Measurements from ENCODE around the gene KCNIP4. TPM values are rescaled to one million over a fixed set of nuclear protein-coding genes. Genes with fewer than 3 reads are reported as not detected.

Gene KCNIP4
- total and polyA plus RNA-seq, 9 of the 15 experiments (the other 6 are each of a cell fraction or from before 2014, with no cell fraction given): 0.25 to 0.41 TPM; not detected in 7

DNA sequence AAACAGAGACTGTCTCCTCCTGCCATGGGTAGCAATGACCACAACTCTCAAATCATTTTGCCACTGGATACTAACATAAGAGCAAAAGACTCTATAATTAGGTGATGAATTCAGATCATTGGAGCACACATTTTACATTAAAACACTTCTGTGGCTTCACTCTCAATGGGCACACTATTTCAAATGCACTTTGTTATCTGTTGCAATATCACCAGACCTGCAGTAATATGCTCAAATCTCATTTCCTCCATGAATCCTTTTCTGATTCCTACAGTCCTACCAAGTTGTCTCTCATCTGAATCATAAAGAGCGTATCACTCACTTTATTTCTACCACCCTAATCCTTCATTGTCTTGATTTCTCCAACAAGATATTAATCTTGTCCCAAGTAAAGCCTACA is 302.8 kb downstream of the KCNIP4 start (continued):
- TF ChIP-seq, protein P1, sequence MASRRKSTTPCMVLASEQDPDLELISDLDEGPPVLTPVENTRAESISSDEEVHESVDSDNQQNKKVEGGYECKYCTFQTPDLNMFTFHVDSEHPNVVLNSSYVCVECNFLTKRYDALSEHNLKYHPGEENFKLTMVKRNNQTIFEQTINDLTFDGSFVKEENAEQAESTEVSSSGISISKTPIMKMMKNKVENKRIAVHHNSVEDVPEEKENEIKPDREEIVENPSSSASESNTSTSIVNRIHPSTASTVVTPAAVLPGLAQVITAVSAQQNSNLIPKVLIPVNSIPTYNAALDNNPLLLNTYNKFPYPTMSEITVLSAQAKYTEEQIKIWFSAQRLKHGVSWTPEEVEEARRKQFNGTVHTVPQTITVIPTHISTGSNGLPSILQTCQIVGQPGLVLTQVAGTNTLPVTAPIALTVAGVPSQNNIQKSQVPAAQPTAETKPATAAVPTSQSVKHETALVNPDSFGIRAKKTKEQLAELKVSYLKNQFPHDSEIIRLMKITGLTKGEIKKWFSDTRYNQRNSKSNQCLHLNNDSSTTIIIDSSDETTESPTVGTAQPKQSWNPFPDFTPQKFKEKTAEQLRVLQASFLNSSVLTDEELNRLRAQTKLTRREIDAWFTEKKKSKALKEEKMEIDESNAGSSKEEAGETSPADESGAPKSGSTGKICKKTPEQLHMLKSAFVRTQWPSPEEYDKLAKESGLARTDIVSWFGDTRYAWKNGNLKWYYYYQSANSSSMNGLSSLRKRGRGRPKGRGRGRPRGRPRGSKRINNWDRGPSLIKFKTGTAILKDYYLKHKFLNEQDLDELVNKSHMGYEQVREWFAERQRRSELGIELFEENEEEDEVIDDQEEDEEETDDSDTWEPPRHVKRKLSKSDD (conservative IDR thresholded peaks at IDR 0.05; ENCODE audit: low read length): no peak
- TF ChIP-seq, protein P2, sequence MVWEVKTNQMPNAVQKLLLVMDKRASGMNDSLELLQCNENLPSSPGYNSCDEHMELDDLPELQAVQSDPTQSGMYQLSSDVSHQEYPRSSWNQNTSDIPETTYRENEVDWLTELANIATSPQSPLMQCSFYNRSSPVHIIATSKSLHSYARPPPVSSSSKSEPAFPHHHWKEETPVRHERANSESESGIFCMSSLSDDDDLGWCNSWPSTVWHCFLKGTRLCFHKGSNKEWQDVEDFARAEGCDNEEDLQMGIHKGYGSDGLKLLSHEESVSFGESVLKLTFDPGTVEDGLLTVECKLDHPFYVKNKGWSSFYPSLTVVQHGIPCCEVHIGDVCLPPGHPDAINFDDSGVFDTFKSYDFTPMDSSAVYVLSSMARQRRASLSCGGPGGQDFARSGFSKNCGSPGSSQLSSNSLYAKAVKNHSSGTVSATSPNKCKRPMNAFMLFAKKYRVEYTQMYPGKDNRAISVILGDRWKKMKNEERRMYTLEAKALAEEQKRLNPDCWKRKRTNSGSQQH (CRISPR knock-in tag; IDR thresholded peaks at IDR 0.05): no peak
- TF ChIP-seq SMARCA5 (IDR thresholded peaks at IDR 0.05): no peak

DNA sequence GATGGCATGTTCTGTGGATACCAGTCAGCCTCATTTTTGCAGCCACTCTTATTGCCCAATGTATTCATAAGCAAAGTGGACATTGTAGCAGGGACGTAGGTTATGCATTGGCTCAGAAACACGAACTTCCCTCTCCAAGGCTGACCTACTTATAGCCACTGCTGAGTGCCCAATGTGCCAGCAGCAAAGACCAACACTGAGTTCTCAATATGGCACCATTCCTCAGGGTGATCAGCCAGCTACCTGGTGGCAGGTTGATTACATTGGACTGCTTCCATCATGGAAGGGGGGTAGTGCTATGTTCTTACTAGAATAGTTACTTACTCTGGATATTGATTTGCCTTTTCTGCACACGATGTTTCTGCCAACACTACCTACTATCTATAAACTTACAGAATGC is 306.9 kb downstream of the KCNIP4 start:
- DNase-seq (ENCODE audit: extremely low read depth in 1 of 4, low spot score in 3 of 4) (no peak), FAIRE-seq (no peak), ATAC-seq (no peak)
- no TSS peak for BruUV-seq (replicated peaks)
- in situ Hi-C loops (cut with MboI) (no loop called here), intact Hi-C loops (cut with micrococcal nuclease) (no loop called here)
- 0% methylated on average over 3 of the region's 3 CpGs for WGBS (ENCODE audit: insufficient coverage, low coverage, missing lambda C conversion rate)
- Histone ChIP-seq H3K4me1 (replicated peaks in 1 of 2; ENCODE audit: control insufficient read depth in 2 of 2, insufficient read depth in 2 of 2, low read length in 2 of 2) (no peaks in the 10 kb centered on the region), H3K27me3 (ENCODE audit: control insufficient read depth in 2 of 2, insufficient read depth in 2 of 2, low read length in 2 of 2) (no peaks in the 10 kb centered on the region), H3K9me1 (ENCODE audit: control insufficient read depth, insufficient read depth, low read length) (no peaks in the 10 kb centered on the region), H2AFZ (ENCODE audit: low read depth, low read length) (no peak overlapping the region), H3K4me2 (ENCODE audit: insufficient read depth, low read length) (no peak overlapping the region), H3K27ac (ENCODE audit: extremely low read depth, low read depth, low read length) (no peak overlapping the region), H3K9ac (ENCODE audit: insufficient read depth in 1 of 2, low read depth in 2 of 2, low read length in 2 of 2) (no peak overlapping the region), H3K4me3 (no peak overlapping the region), H3K79me2 (ENCODE audit: control insufficient read depth, insufficient read depth, low read length) (no peaks in the 10 kb centered on the region), H4K20me1 (replicated peaks; ENCODE audit: control insufficient read depth, insufficient read depth, low read length) (no peaks in the 10 kb centered on the region), H3K36me3 (ENCODE audit: control insufficient read depth, insufficient read depth, low read length) (no peaks in the 10 kb centered on the region), H3K9me3 (replicated peaks; ENCODE audit: control insufficient read depth, insufficient read depth, low read depth, low read length) (no peaks in the 10 kb centered on the region)
- POLR2A ChIA-PET: no interaction called here
- CTCF ChIA-PET (ENCODE audit: low intra/inter-chr PET ratio): no interaction called here
- TF ChIP-seq ZNF644 (tag; IDR thresholded peaks at IDR 0.05; ENCODE audit: low read depth) (no peak), ZNF436 (CRISPR knock-in tag; IDR thresholded peaks at IDR 0.05) (no peak), COPS2 (conservative IDR thresholded peaks at IDR 0.05) (no peak), NFXL1 (CRISPR knock-in tag; IDR thresholded peaks at IDR 0.05) (no peak), TGIF2 (CRISPR knock-in tag; IDR thresholded peaks at IDR 0.05) (no peak), FOXM1 (IDR thresholded peaks at IDR 0.05; ENCODE audit: low read depth) (no peak), FOXM1 (CRISPR knock-in tag; IDR thresholded peaks at IDR 0.05; ENCODE audit: low read depth) (no peak), IRF2 (CRISPR knock-in tag; IDR thresholded peaks at IDR 0.05) (no peak), MYC (IDR thresholded peaks at IDR 0.05; ENCODE audit: low read depth, low read length) (no peak), MYC (CRISPR knock-in tag; IDR thresholded peaks at IDR 0.05; ENCODE audit: borderline replicate concordance, low read depth) (no peak), JUN (IDR thresholded peaks at IDR 0.05; ENCODE audit: borderline replicate concordance, low read depth, low read length) (no peak), JUN (CRISPR knock-in tag; IDR thresholded peaks at IDR 0.05; ENCODE audit: borderline replicate concordance) (no peak), NFE2 (IDR thresholded peaks at IDR 0.05; ENCODE audit: low read depth) (no peak)
- TF ChIP-seq, protein P3, sequence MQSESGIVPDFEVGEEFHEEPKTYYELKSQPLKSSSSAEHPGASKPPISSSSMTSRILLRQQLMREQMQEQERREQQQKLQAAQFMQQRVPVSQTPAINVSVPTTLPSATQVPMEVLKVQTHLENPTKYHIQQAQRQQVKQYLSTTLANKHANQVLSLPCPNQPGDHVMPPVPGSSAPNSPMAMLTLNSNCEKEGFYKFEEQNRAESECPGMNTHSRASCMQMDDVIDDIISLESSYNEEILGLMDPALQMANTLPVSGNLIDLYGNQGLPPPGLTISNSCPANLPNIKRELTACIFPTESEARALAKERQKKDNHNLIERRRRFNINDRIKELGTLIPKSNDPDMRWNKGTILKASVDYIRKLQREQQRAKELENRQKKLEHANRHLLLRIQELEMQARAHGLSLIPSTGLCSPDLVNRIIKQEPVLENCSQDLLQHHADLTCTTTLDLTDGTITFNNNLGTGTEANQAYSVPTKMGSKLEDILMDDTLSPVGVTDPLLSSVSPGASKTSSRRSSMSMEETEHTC (IDR thresholded peaks at IDR 0.05): no peak
